K562 (cell line): Measurements from ENCODE around the gene PICK1. TPM values are rescaled to one million over a fixed set of nuclear protein-coding genes. Genes with fewer than 3 reads are reported as not detected.

Experiments
- ATAC-seq: fragments of 200-7000 bp; cut with Tn5 transposase; 3 replicates; pipeline ENCODE4 v1.9.1; 2020; ENCODE audit warnings: moderate library complexity
- BruUV-seq: library from RNA; stranded (reverse); fragments of 400-500 nt; replicated peaks from 2 replicates; lab custom pipeline; 2021; lab: Mats Ljungman, UMichigan
- CTCF ChIA-PET: fragments of 300-600 bp; formaldehyde crosslinking; extraction: SDS; loops from one replicate; lab custom pipeline; 2021; ENCODE audit warnings: low intra/inter-chr PET ratio; lab: Yijun Ruan, JAX
- POLR2A ChIA-PET: fragments of 300-600, 350-650 bp; sonication (Branson Sonifier 250); formaldehyde crosslinking; extraction: SDS; loops from one replicate; lab custom pipeline; 2021; ENCODE audit warnings: antibody characterized with exemption, inconsistent platforms; lab: Yijun Ruan, JAX
- DNase-seq, 4 experiments: peaks; one replicate each; pipeline versions ENCODE4 v3.0.0 to v3.0.0-alpha.2; 2011 to 2018; ENCODE audit warnings: low spot score in 3 of 4, mixed read lengths in 3 of 4; ENCODE audit errors: extremely low read depth in 1 of 4
- FAIRE-seq: peaks from 2 replicates; lab custom pipeline; 2011; peaks lifted over from hg19 to GRCh38; lab: Jason Lieb, UNC
- H2AFZ ChIP-seq: 2 replicates; pipeline ENCODE4 v1.6.0; 2011; ENCODE audit warnings: low read depth, low read length, control low read depth, inconsistent platforms
- H3K27ac ChIP-seq: fragments of 200-600 bp; 3 replicates; pipeline ENCODE4 v1.8.0; 2011; ENCODE audit warnings: low read depth, mild to moderate bottlenecking, control low read depth, inconsistent platforms, low read length, moderate library complexity, mixed read lengths; ENCODE audit errors: extremely low read depth
- H3K27me3 ChIP-seq, 2 experiments: fragments of 300-600 bp in 1 of 2; 2 replicates in 1 of 2; 3 replicates in 1 of 2; pipeline versions ENCODE4 v1.6.0 to v1.8.0; 2011; ENCODE audit warnings: inconsistent platforms in 2 of 2, low read length in 2 of 2, mild to moderate bottlenecking in 1 of 2, mixed read lengths in 1 of 2, moderate library complexity in 1 of 2; ENCODE audit not compliant: control insufficient read depth in 2 of 2, insufficient read depth in 2 of 2
- H3K36me3 ChIP-seq: fragments of 300-600 bp; 3 replicates; pipeline ENCODE4 v1.8.0; 2011; ENCODE audit warnings: mild to moderate bottlenecking, low read length, inconsistent platforms; ENCODE audit not compliant: control insufficient read depth, insufficient read depth
- H3K4me1 ChIP-seq, 2 experiments: fragments of 200-600 bp in 1 of 2; replicated peaks in 1 of 2; 2 replicates in 1 of 2; 3 replicates in 1 of 2; pipeline versions ENCODE4 v1.5.1 to v1.8.0; 2011; ENCODE audit warnings: inconsistent platforms in 2 of 2, low read length in 2 of 2, mild to moderate bottlenecking in 1 of 2, mixed read lengths in 1 of 2, moderate library complexity in 1 of 2; ENCODE audit not compliant: control insufficient read depth in 2 of 2, insufficient read depth in 2 of 2
- H3K4me2 ChIP-seq: 2 replicates; pipeline ENCODE4 v1.6.1; 2011; ENCODE audit warnings: low read length, control low read depth, inconsistent platforms, mixed read lengths; ENCODE audit not compliant: insufficient read depth
- H3K4me3 ChIP-seq: fragments of 200-600 bp; sonication (generic), shearing (Covaris generic); 2 replicates; pipeline ENCODE4 v1.5.1; 2016; ENCODE audit warnings: control low read depth, inconsistent platforms
- H3K79me2 ChIP-seq: fragments of 200-600 bp; 3 replicates; pipeline ENCODE4 v1.8.0; 2011; ENCODE audit warnings: low read length, inconsistent platforms; ENCODE audit not compliant: control insufficient read depth, insufficient read depth
- H3K9ac ChIP-seq, 2 experiments: 2 replicates each; pipeline versions ENCODE4 v1.6.0 to v1.6.1; 2011; ENCODE audit warnings: low read depth in 2 of 2, low read length in 2 of 2, control low read depth in 1 of 2, inconsistent platforms in 1 of 2, mild to moderate bottlenecking in 1 of 2, mixed read lengths in 1 of 2; ENCODE audit not compliant: insufficient read depth in 1 of 2
- H3K9me1 ChIP-seq: one replicate; pipeline ENCODE4 v1.6.0; 2011; ENCODE audit warnings: inconsistent platforms, mild to moderate bottlenecking, low read length, moderate library complexity; ENCODE audit not compliant: control insufficient read depth, insufficient read depth
- H3K9me3 ChIP-seq: replicated peaks from 2 replicates; pipeline ENCODE4 v1.5.1; 2011; ENCODE audit warnings: low read depth, low read length, inconsistent platforms; ENCODE audit not compliant: control insufficient read depth, insufficient read depth
- H4K20me1 ChIP-seq: replicated peaks from 2 replicates; pipeline ENCODE4 v1.6.1; 2011; ENCODE audit warnings: low read length, inconsistent platforms, mixed read lengths; ENCODE audit not compliant: control insufficient read depth, insufficient read depth
- CHD2 ChIP-seq: IDR thresholded peaks from 2 replicates; pipeline ENCODE4 v1.6.1; 2011; ENCODE audit warnings: low read depth, low read length
- GTF2B ChIP-seq: IDR thresholded peaks from 2 replicates; pipeline ENCODE4 v1.6.1; 2011; ENCODE audit not compliant: insufficient read length; ENCODE audit errors: extremely low read depth
- PTRF ChIP-seq: fragments of 450-650 bp; IDR thresholded peaks from 2 replicates; pipeline ENCODE4 v1.6.1; 2016; ENCODE audit warnings: mild to moderate bottlenecking, missing genetic modification characterization, missing compliant biosample characterization
- ZNF717 ChIP-seq: fragments of 250-450 bp; sonication (Bioruptor Pico); IDR thresholded peaks from 2 replicates; pipeline ENCODE4 v1.5.0; 2021
- WGBS: fragments of 100-300 bp; shearing (Covaris generic); methylation state at CpG from one replicate; pipeline ENCODE4 v1.1.6; 2016; ENCODE audit warnings: low coverage, mixed read lengths; ENCODE audit not compliant: insufficient coverage; ENCODE audit errors: missing lambda C conversion rate; 5-methylcytosine and 5-hydroxymethylcytosine counted together
- in situ Hi-C: fragments of 300-500 bp; cut with MboI; formaldehyde crosslinking; loops from 4 replicates; pipeline ENCODE4 v1.15.0; 2018; ENCODE audit warnings: inconsistent platforms, mixed read lengths
- intact Hi-C: fragments of 100-400 bp; cut with micrococcal nuclease; formaldehyde crosslinking; loops from 2 replicates; pipeline ENCODE4 v1.14.2; 2022
- polyA plus RNA-seq, 8 experiments: library from polyadenylated mRNA; depleted of rRNA in 4 of 8; stranded (reverse) in 5 of 8; unstranded in 3 of 8; fragments of >200 nt; fragmentation: Nextera tagmentation in 2 of 8; fragmentation: Illumina TruSeq in 1 of 8; extraction: Ambion mirVana in 2 of 8; extraction: Trizol in 1 of 8; gene quantifications; 2 replicates each; pipeline versions ENCODE4 v1.2.1 to v1.2.3, GENCODE V29; 2011 to 2014; ENCODE audit warnings: inconsistent platforms in 1 of 8, missing spikeins in 1 of 8
- total RNA-seq, 7 experiments: library from RNA; depleted of rRNA in 6 of 7; stranded (reverse); fragments of >200 nt in 6 of 7; fragmentation: Illumina TruSeq in 2 of 7; extraction: Trizol in 2 of 7; gene quantifications; 2 replicates each; pipeline versions ENCODE4 v1.2.1 to v1.2.3, GENCODE V29; 2011 to 2021; ENCODE audit warnings: low replicate concordance in 1 of 7
- TF ChIP-seq, protein P1 (sequence below), 2 experiments: fragments of 450-650 bp in 1 of 2; sonication (generic) in 1 of 2; formaldehyde crosslinking in 1 of 2; IDR thresholded peaks in 1 of 2; conservative IDR thresholded peaks in 1 of 2; 2 replicates each; pipeline versions ENCODE4 v1.6.1 to v1.8.1; 2016 to 2023; ENCODE audit warnings: mild to moderate bottlenecking in 2 of 2, moderate library complexity in 2 of 2, inconsistent platforms in 1 of 2, missing genetic modification reagents in 1 of 2
- TF ChIP-seq, protein P2 (sequence below): fragments of 250-450 bp; sonication (Bioruptor Pico); IDR thresholded peaks from 2 replicates; pipeline ENCODE4 v1.6.1; 2021; ENCODE audit warnings: mild to moderate bottlenecking

The PICK1 gene
- total and polyA plus RNA-seq, 9 of the 15 experiments (the other 6 are each of a cell fraction or from before 2014, with no cell fraction given): 0.06 to 11.0 (median 7.9) TPM; not detected in 1

- 33% methylated on average over 12 of the region's 20 CpGs for WGBS
- in situ Hi-C loops: no loop called here
Observed at GRCh38 chr22:38040953-38041759, 16.0 kb upstream of the PICK1 start.

More at GRCh38 chr22:38040953-38041759, 16.0 kb upstream of the PICK1 start:
- CTCF ChIA-PET: no interaction called here
- H3K79me2 ChIP-seq: no peaks in the 10 kb centered on the region
- no peak overlapping the region for H2AFZ ChIP-seq
- no peaks in the 10 kb centered on the region for H3K9me1 ChIP-seq
- H3K36me3 ChIP-seq: no peaks in the 10 kb centered on the region
- TF ChIP-seq CHD2 (no peak), PTRF (tag) (no peak), ZNF717 (CRISPR knock-in tag) (no peak), GTF2B (no peak)
- TF ChIP-seq, protein P1, sequence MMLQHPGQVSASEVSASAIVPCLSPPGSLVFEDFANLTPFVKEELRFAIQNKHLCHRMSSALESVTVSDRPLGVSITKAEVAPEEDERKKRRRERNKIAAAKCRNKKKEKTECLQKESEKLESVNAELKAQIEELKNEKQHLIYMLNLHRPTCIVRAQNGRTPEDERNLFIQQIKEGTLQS (IDR thresholded peaks at IDR 0.05): no peak
- TF ChIP-seq, protein P1 (CRISPR knock-in tag; conservative IDR thresholded peaks at IDR 0.05): no peak
- TF ChIP-seq, protein P2, sequence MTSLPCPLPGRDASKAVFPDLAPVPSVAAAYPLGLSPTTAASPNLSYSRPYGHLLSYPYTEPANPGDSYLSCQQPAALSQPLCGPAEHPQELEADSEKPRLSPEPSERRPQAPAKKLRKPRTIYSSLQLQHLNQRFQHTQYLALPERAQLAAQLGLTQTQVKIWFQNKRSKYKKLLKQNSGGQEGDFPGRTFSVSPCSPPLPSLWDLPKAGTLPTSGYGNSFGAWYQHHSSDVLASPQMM (CRISPR knock-in tag): no peak
- BruUV-seq: no TSS peak
- no peaks in the 10 kb centered on the region for H3K27me3 ChIP-seq
- H3K4me3 ChIP-seq: no peak overlapping the region
- POLR2A ChIA-PET: interaction anchor here (0.5 kb wide), 1 partner anchor 594 kb away, joined by 3 read pairs; no protein-coding TSS in a partner anchor
- H3K4me1 ChIP-seq: peaks cover 0 to 26% of the 10 kb centered on the region in 2 experiments; a peak in 3 of 5 replicates
- intact Hi-C loops: no loop called here
- FAIRE-seq (no peak), ATAC-seq (no peak), DNase-seq (no peak)
- no peaks in the 10 kb centered on the region for H4K20me1 ChIP-seq
- H3K9me3 ChIP-seq: no peaks in the 10 kb centered on the region
- H3K27ac ChIP-seq: no peak overlapping the region
- H3K9ac ChIP-seq: no peak overlapping the region
- H3K4me2 ChIP-seq: no peak overlapping the region
